HEK293 (cell line): ENCODE data around the gene FAM24B.

ENCODE experiments used
- CTCF ChIA-PET: fragments of 350-600 bp; formaldehyde crosslinking; extraction: SDS; loops from one replicate; lab custom pipeline; 2021; ENCODE audit warnings: antibody characterized with exemption; lab: Yijun Ruan, JAX
- POLR2A ChIA-PET: fragments of 300-600 bp; formaldehyde crosslinking; extraction: SDS; loops from one replicate; lab custom pipeline; 2020; ENCODE audit warnings: antibody characterized with exemption, inconsistent platforms; lab: Yijun Ruan, JAX
- H3K27ac ChIP-seq: fragments of 200-500 bp; sonication (Bioruptor generic); 2 replicates; pipeline ENCODE4 v1.5.1; 2014; ENCODE audit warnings: low read depth, low read length, control low read depth, inconsistent platforms; ENCODE audit errors: extremely low read depth
- H3K36me3 ChIP-seq, 2 experiments: fragments of 200-500 bp in 1 of 2; sonication (Bioruptor generic) in 1 of 2; 1 replicate in 1 of 2; 2 replicates in 1 of 2; pipeline ENCODE4 v1.5.1; 2014 to 2017; ENCODE audit warnings: inconsistent platforms in 2 of 2, low read length in 2 of 2; ENCODE audit not compliant: control insufficient read depth in 2 of 2, insufficient read depth in 1 of 2
- H3K4me1 ChIP-seq: fragments of 200-500 bp; sonication (Bioruptor generic); 2 replicates; pipeline ENCODE4 v1.5.1; 2014; ENCODE audit warnings: mild to moderate bottlenecking, low read length, inconsistent platforms; ENCODE audit not compliant: control insufficient read depth, insufficient read depth
- H3K4me3 ChIP-seq: 2 replicates; pipeline ENCODE4 v1.5.1; 2011; ENCODE audit warnings: low read depth, mild to moderate bottlenecking, control low read depth, low read length, moderate library complexity
- H3K9me3 ChIP-seq: fragments of 200-500 bp; sonication (Bioruptor generic); 2 replicates; pipeline ENCODE4 v1.5.1; 2014; ENCODE audit warnings: low read depth, low read length, inconsistent platforms; ENCODE audit not compliant: control insufficient read depth, insufficient read depth
- GLIS1 ChIP-seq: fragments of 450-650 bp; formaldehyde crosslinking; IDR thresholded peaks from 2 replicates; pipeline ENCODE4 v1.5.1; 2016; ENCODE audit warnings: missing biosample characterization, missing genetic modification characterization
- GLIS2 ChIP-seq: fragments of 450-650 bp; formaldehyde crosslinking; IDR thresholded peaks from 2 replicates; pipeline ENCODE4 v1.5.1; 2016; ENCODE audit warnings: missing biosample characterization, missing genetic modification characterization
- HOXD13 ChIP-seq: sonication (generic); formaldehyde crosslinking; IDR thresholded peaks from 2 replicates; pipeline ENCODE4 v1.8.0; 2022; ENCODE audit warnings: missing genetic modification reagents, borderline replicate concordance
- REPIN1 ChIP-seq: fragments of 450-650 bp; formaldehyde crosslinking; IDR thresholded peaks from 2 replicates; pipeline ENCODE4 v1.5.1; 2017; ENCODE audit warnings: missing biosample characterization, missing genetic modification characterization, low read depth
- SCRT2 ChIP-seq: fragments of 450-650 bp; formaldehyde crosslinking; IDR thresholded peaks from 2 replicates; pipeline ENCODE4 v1.5.1; 2016; ENCODE audit warnings: missing biosample characterization, missing genetic modification characterization
- SP7 ChIP-seq: fragments of 450-650 bp; formaldehyde crosslinking; IDR thresholded peaks from 2 replicates; pipeline ENCODE4 v1.5.1; 2016; ENCODE audit warnings: missing biosample characterization, missing genetic modification characterization
- YY1 ChIP-seq: fragments of 450-650 bp; formaldehyde crosslinking; IDR thresholded peaks from 2 replicates; pipeline ENCODE4 v1.5.1; 2018; ENCODE audit warnings: missing biosample characterization, missing genetic modification characterization
- ZBTB17 ChIP-seq: fragments of 450-650 bp; formaldehyde crosslinking; IDR thresholded peaks from 2 replicates; pipeline ENCODE4 v1.5.1; 2016; ENCODE audit warnings: missing biosample characterization, missing genetic modification characterization
- ZIC2 ChIP-seq: fragments of 450-650 bp; formaldehyde crosslinking; IDR thresholded peaks from 2 replicates; pipeline ENCODE4 v1.5.1; 2016; ENCODE audit warnings: missing biosample characterization, missing genetic modification characterization
- ZNF169 ChIP-seq: fragments of 450-650 bp; formaldehyde crosslinking; IDR thresholded peaks from 2 replicates; pipeline ENCODE4 v1.5.1; 2016; ENCODE audit warnings: missing biosample characterization, missing genetic modification characterization
- ZNF221 ChIP-seq: fragments of 450-650 bp; formaldehyde crosslinking; IDR thresholded peaks from 2 replicates; pipeline ENCODE4 v1.5.1; 2017; ENCODE audit warnings: missing biosample characterization, missing genetic modification characterization, borderline replicate concordance
- ZNF324 ChIP-seq: fragments of 450-650 bp; formaldehyde crosslinking; IDR thresholded peaks from 2 replicates; pipeline ENCODE4 v1.5.1; 2016; ENCODE audit warnings: missing biosample characterization, missing genetic modification characterization
- ZNF37A ChIP-seq: fragments of 450-650 bp; IDR thresholded peaks from 2 replicates; pipeline ENCODE4 v1.5.1; 2018; ENCODE audit warnings: missing biosample characterization, missing genetic modification characterization
- ZNF416 ChIP-seq: fragments of 450-650 bp; formaldehyde crosslinking; IDR thresholded peaks from 2 replicates; pipeline ENCODE4 v1.5.1; 2016; ENCODE audit warnings: missing biosample characterization, missing genetic modification characterization
- ZNF473 ChIP-seq: fragments of 450-650 bp; formaldehyde crosslinking; IDR thresholded peaks from 2 replicates; pipeline ENCODE4 v1.5.1; 2017; ENCODE audit warnings: missing biosample characterization, missing genetic modification characterization
- ZNF560 ChIP-seq: fragments of 450-650 bp; formaldehyde crosslinking; IDR thresholded peaks from 2 replicates; pipeline ENCODE4 v1.5.1; 2017; ENCODE audit warnings: missing biosample characterization, missing genetic modification characterization, borderline replicate concordance
- ZNF707 ChIP-seq: fragments of 450-650 bp; formaldehyde crosslinking; IDR thresholded peaks from 2 replicates; pipeline ENCODE4 v1.5.1; 2016; ENCODE audit warnings: missing biosample characterization, missing genetic modification characterization
- ZNF747 ChIP-seq: fragments of 450-650 bp; formaldehyde crosslinking; IDR thresholded peaks from 2 replicates; pipeline ENCODE4 v1.5.1; 2016; ENCODE audit warnings: missing biosample characterization, missing genetic modification characterization
- ZSCAN23 ChIP-seq: fragments of 450-650 bp; formaldehyde crosslinking; IDR thresholded peaks from 2 replicates; pipeline ENCODE4 v1.5.1; 2016; ENCODE audit warnings: missing biosample characterization, missing genetic modification characterization
- TF ChIP-seq, protein P1 (sequence below): fragments of 450-650 bp; formaldehyde crosslinking; IDR thresholded peaks from 2 replicates; pipeline ENCODE4 v1.5.1; 2017; ENCODE audit warnings: missing biosample characterization, missing genetic modification characterization
- TF ChIP-seq, protein P2 (sequence below): fragments of 450-650 bp; formaldehyde crosslinking; IDR thresholded peaks from 2 replicates; pipeline ENCODE4 v1.5.1; 2016; ENCODE audit warnings: missing biosample characterization, missing genetic modification characterization
- TF ChIP-seq, protein P3 (sequence below): fragments of 450-650 bp; formaldehyde crosslinking; IDR thresholded peaks from 2 replicates; pipeline ENCODE4 v1.5.1; 2016; ENCODE audit warnings: missing biosample characterization, missing genetic modification characterization
- TF ChIP-seq, protein P4 (sequence below): fragments of 450-650 bp; formaldehyde crosslinking; IDR thresholded peaks from 2 replicates; pipeline ENCODE4 v1.5.1; 2016; ENCODE audit warnings: missing biosample characterization, missing genetic modification characterization, borderline replicate concordance

FAM24B gene

DNA sequence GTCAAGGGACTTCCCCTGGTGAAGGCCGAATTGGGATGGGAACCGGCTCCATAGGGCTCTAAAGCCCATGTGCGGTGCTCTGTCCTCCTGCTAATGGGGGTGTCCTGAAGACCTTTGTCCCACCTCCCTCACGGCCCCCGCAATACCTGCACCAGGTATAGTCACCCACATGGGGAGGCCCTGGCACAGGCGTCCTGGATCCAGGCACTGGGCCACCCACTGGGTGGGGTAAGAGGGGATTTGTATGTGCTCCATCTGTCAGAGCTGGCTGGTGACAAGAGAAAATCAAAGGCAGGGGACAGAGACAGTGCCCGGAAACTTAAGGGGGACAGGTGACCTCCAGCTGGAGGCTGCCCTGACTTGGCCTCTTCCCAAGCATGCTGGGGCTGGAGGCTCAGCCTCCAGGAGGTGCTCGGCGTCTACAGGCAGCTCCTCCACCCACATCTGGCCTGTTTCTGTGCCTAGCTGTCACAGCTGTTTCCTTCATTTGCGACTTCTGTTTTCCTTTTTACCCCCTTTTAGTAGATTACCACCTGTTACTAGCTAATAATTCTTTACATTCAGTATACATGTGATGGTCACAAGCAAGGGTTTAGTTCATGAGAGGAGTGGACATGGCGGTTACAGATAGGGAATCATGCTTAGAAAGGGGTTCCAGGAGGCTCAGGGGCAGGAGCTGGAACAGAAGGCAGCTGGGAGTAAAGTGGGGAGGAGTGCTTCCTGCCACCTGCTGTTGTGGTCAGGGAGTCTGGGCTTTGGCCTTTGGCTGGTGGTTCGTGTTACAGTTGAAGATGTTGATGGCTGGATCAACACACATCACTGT is 31.4 kb downstream of the FAM24B start (continued):
- TF ChIP-seq, protein P1, sequence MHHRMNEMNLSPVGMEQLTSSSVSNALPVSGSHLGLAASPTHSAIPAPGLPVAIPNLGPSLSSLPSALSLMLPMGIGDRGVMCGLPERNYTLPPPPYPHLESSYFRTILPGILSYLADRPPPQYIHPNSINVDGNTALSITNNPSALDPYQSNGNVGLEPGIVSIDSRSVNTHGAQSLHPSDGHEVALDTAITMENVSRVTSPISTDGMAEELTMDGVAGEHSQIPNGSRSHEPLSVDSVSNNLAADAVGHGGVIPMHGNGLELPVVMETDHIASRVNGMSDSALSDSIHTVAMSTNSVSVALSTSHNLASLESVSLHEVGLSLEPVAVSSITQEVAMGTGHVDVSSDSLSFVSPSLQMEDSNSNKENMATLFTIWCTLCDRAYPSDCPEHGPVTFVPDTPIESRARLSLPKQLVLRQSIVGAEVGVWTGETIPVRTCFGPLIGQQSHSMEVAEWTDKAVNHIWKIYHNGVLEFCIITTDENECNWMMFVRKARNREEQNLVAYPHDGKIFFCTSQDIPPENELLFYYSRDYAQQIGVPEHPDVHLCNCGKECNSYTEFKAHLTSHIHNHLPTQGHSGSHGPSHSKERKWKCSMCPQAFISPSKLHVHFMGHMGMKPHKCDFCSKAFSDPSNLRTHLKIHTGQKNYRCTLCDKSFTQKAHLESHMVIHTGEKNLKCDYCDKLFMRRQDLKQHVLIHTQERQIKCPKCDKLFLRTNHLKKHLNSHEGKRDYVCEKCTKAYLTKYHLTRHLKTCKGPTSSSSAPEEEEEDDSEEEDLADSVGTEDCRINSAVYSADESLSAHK (tag by site-specific recombination): no peak
- TF ChIP-seq YY1: no peak
- TF ChIP-seq, protein P2, sequence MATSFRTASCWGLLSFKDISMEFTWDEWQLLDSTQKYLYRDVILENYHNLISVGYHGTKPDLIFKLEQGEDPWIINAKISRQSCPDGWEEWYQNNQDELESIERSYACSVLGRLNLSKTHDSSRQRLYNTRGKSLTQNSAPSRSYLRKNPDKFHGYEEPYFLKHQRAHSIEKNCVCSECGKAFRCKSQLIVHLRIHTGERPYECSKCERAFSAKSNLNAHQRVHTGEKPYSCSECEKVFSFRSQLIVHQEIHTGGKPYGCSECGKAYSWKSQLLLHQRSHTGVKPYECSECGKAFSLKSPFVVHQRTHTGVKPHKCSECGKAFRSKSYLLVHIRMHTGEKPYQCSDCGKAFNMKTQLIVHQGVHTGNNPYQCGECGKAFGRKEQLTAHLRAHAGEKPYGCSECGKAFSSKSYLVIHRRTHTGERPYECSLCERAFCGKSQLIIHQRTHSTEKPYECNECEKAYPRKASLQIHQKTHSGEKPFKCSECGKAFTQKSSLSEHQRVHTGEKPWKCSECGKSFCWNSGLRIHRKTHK (tag by site-specific recombination): no peak

DNA sequence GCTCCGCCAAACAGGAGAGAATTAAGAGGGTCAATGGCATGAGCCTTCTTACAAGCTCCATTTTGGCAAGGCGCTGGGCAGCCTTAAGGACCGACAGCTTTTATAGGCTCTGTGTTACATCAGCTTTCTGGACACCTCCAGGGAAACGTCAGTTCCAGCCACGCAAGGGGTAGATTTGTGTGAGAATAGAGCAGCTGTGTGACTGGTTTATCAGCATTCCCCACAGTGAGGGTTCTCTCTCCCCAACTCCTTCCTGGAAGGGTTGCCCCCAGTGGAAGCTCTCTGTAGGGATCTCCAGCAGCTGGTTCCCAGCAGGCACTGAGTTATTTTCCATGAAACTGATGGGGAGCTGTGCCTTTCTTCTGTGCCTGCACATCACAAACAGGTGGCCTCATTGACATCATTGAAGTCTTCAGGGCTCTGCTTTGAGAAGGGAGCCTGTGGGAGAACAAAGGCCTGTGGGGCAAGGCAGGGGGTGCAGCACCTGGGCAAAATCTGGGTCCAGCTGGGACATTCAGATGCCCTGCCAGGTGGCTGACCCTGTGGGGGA is 33.5 kb downstream of the FAM24B start, which contains the start of gene CUZD1:
Gene CUZD1 (minus strand): TSS at position 75 of the 550 bp plus-strand sequence. CDS start 14 bp downstream, at position 61.
- Histone ChIP-seq H3K4me3 (no peak within 1 kb of the TSS), H3K36me3 (peaks cover 0 to 28% of the 10 kb centered on the region in 2 experiments; a peak in 1 of 3 replicates), H3K27ac (no peak within 1 kb of the TSS), H3K9me3 (no peaks in the 10 kb centered on the region), H3K4me1 (peaks cover 7% of the 10 kb centered on the region)
- TF ChIP-seq ZIC2 (tag by site-specific recombination): peak; percentile 98
- no peak for TF ChIP-seq SP7 (tag by site-specific recombination)
- peak; percentile 29; the same call in 1 of the 2 replicates for TF ChIP-seq GLIS1 (tag by site-specific recombination)
- ChIA-PET POLR2A (no interaction called here), CTCF (no interaction called here)

DNA sequence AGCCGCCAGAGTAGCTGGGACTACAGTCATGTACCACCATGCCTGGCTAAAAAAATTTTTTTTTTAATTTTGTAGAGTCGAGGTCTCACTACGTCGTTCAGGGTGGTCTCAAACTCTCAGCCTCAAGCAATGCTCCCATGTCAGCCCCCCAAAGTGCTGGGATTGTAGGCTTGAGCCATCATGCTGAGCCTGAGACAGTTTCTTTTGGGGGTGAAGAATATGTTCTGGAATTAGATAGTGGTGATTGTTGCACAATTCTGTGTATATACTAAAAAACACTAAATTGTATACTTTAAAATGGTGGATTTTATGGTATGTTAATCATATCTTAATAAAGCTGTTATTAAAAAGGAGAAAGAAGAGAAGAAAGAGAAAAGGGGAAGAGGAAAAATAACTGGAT is 35.2 kb downstream of the FAM24B start:
- POLR2A ChIA-PET: no interaction called here
- Histone ChIP-seq H3K9me3 (no peaks in the 10 kb centered on the region), H3K27ac (no peak overlapping the region), H3K4me1 (no peaks in the 10 kb centered on the region), H3K4me3 (no peak overlapping the region), H3K36me3 (peaks cover 0 to 18% of the 10 kb centered on the region in 2 experiments; a peak in 1 of 3 replicates)
- TF ChIP-seq ZNF324 (tag by site-specific recombination) (no peak), REPIN1 (tag by site-specific recombination) (no peak), SCRT2 (tag by site-specific recombination) (no peak), ZNF37A (no peak)
- CTCF ChIA-PET: no interaction called here

DNA sequence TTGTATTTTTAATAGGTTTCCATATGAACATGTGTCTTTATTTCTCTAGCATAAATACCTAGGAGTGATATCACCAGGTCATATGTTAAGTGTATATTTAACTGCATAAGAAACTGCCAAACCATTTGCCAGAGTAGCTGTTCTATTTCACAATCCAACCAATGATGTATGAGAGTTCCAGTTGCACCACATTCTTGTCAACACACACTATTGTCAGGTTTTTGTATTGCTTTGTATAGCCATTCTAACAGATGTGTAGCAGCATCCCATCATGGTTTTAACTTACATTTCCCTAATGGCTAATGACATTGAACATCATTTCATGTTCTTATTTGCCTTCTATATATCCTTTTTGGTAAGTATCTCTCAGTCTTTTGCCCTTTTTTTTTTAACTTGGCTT is 37.8 kb downstream of the FAM24B start:
- CTCF ChIA-PET: no interaction called here
- no peak overlapping the region for H3K4me3 ChIP-seq
- H3K36me3 ChIP-seq: peaks cover 0 to 35% of the 10 kb centered on the region in 2 experiments; a peak in 2 of 3 replicates
- H3K27ac ChIP-seq: no peak overlapping the region
- H3K4me1 ChIP-seq: no peaks in the 10 kb centered on the region
- H3K9me3 ChIP-seq: no peaks in the 10 kb centered on the region
- POLR2A ChIA-PET: no interaction called here
- TF ChIP-seq, protein P3, sequence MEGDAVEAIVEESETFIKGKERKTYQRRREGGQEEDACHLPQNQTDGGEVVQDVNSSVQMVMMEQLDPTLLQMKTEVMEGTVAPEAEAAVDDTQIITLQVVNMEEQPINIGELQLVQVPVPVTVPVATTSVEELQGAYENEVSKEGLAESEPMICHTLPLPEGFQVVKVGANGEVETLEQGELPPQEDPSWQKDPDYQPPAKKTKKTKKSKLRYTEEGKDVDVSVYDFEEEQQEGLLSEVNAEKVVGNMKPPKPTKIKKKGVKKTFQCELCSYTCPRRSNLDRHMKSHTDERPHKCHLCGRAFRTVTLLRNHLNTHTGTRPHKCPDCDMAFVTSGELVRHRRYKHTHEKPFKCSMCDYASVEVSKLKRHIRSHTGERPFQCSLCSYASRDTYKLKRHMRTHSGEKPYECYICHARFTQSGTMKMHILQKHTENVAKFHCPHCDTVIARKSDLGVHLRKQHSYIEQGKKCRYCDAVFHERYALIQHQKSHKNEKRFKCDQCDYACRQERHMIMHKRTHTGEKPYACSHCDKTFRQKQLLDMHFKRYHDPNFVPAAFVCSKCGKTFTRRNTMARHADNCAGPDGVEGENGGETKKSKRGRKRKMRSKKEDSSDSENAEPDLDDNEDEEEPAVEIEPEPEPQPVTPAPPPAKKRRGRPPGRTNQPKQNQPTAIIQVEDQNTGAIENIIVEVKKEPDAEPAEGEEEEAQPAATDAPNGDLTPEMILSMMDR: no peak
- TF ChIP-seq HOXD13 (CRISPR knock-in tag) (no peak), ZBTB17 (tag by site-specific recombination) (no peak), ZNF707 (tag by site-specific recombination) (no peak), ZNF560 (tag by site-specific recombination) (no peak), ZNF747 (tag by site-specific recombination) (no peak), ZNF473 (tag by site-specific recombination) (no peak), GLIS2 (tag by site-specific recombination) (no peak), ZNF416 (tag by site-specific recombination) (no peak), ZSCAN23 (tag by site-specific recombination) (no peak), ZNF169 (tag by site-specific recombination) (no peak), ZNF221 (no peak)
- TF ChIP-seq, protein P4, sequence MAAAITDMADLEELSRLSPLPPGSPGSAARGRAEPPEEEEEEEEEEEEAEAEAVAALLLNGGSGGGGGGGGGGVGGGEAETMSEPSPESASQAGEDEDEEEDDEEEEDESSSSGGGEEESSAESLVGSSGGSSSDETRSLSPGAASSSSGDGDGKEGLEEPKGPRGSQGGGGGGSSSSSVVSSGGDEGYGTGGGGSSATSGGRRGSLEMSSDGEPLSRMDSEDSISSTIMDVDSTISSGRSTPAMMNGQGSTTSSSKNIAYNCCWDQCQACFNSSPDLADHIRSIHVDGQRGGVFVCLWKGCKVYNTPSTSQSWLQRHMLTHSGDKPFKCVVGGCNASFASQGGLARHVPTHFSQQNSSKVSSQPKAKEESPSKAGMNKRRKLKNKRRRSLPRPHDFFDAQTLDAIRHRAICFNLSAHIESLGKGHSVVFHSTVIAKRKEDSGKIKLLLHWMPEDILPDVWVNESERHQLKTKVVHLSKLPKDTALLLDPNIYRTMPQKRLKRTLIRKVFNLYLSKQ (tag by site-specific recombination): no peak
